Loucy (cell line): ENCODE data around the gene CHST10.

ENCODE experiments used
- H2AFZ ChIP-seq: fragments of 200-600 bp; sonication (generic); 2 replicates; pipeline ENCODE4 v1.6.0; 2016; ENCODE audit warnings: antibody characterized with exemption, mild to moderate bottlenecking, low read length, moderate library complexity
- H3F3A ChIP-seq: fragments of 200-600 bp; 2 replicates; pipeline ENCODE4 v1.6.0; 2016; ENCODE audit warnings: antibody characterized with exemption, low read depth, mild to moderate bottlenecking
- H3K27me3 ChIP-seq: fragments of 200-600 bp; sonication (generic); 2 replicates; pipeline ENCODE4 v1.6.1; 2014; ENCODE audit warnings: low read length, mild to moderate bottlenecking; ENCODE audit not compliant: insufficient read depth, poor library complexity, severe bottlenecking
- H3K36me3 ChIP-seq: fragments of 200-600 bp; sonication (generic); 2 replicates; pipeline ENCODE4 v1.6.1; 2016; ENCODE audit warnings: low read length; ENCODE audit not compliant: insufficient read depth
- H3K4me1 ChIP-seq: fragments of 200-600 bp; sonication (generic); 2 replicates; pipeline ENCODE4 v1.5.1; 2014; ENCODE audit warnings: low read length, mild to moderate bottlenecking; ENCODE audit not compliant: insufficient read depth, poor library complexity, severe bottlenecking
- H3K4me2 ChIP-seq: fragments of 200-600 bp; sonication (generic); 2 replicates; pipeline ENCODE4 v1.6.0; 2014; ENCODE audit warnings: antibody characterized with exemption, low read length, low read depth, mild to moderate bottlenecking; ENCODE audit not compliant: poor library complexity, severe bottlenecking
- H3K4me3 ChIP-seq: fragments of 200-600 bp; sonication (generic); 2 replicates; pipeline ENCODE4 v1.5.1; 2014; ENCODE audit warnings: low read length, mild to moderate bottlenecking, mixed read lengths; ENCODE audit not compliant: poor library complexity, severe bottlenecking
- H3K79me2 ChIP-seq: fragments of 200-600 bp; sonication (generic); 2 replicates; pipeline ENCODE4 v1.6.1; 2014; ENCODE audit warnings: low read length; ENCODE audit not compliant: insufficient read depth
- H3K9ac ChIP-seq: fragments of 200-600 bp; sonication (generic); 2 replicates; pipeline ENCODE4 v1.6.0; 2014; ENCODE audit warnings: mild to moderate bottlenecking, low read depth, low read length, moderate library complexity; ENCODE audit not compliant: poor library complexity, severe bottlenecking
- H3K9me2 ChIP-seq: fragments of 200-600 bp; sonication (generic); replicated peaks from 2 replicates; pipeline ENCODE4 v1.6.1; 2016; ENCODE audit warnings: low read depth, low read length, mixed read lengths
- H3K9me3 ChIP-seq: fragments of 200-600 bp; sonication (generic); 2 replicates; pipeline ENCODE4 v1.6.1; 2014; ENCODE audit warnings: mild to moderate bottlenecking, antibody characterized with exemption, low read length, low read depth; ENCODE audit not compliant: insufficient read depth
- H4K20me1 ChIP-seq: fragments of 200-600 bp; sonication (generic); 2 replicates; pipeline ENCODE4 v1.6.0; 2014; ENCODE audit warnings: antibody characterized with exemption, low read length, mild to moderate bottlenecking; ENCODE audit not compliant: insufficient read depth, poor library complexity, severe bottlenecking
- CTCF ChIP-seq: fragments of 200-600 bp; sonication (generic); conservative IDR thresholded peaks from 2 replicates; pipeline ENCODE4 v1.5.1; 2014; ENCODE audit warnings: mild to moderate bottlenecking, antibody characterized with exemption, low read length
- EZH2phosphoT487 ChIP-seq: fragments of 200-600 bp; IDR thresholded peaks from 2 replicates; pipeline ENCODE4 v1.6.1; 2018; ENCODE audit warnings: antibody characterized with exemption, mild to moderate bottlenecking, moderate library complexity, borderline replicate concordance

CHST10 gene

GRCh38 chr2:100427627-100428258 lies 10.3 kb upstream of the CHST10 start:
- Histone ChIP-seq H3K79me2 (no peaks in the 10 kb centered on the region), H3K4me3 (no peak overlapping the region), H3K36me3 (no peaks in the 10 kb centered on the region), H3K4me2 (no peak overlapping the region), H3K27me3 (no peaks in the 10 kb centered on the region), H3K9me3 (no peaks in the 10 kb centered on the region), H3K9me2 (no peaks in the 10 kb centered on the region), H3F3A (no peaks in the 10 kb centered on the region), H4K20me1 (no peaks in the 10 kb centered on the region), H3K9ac (no peak overlapping the region), H2AFZ (no peak overlapping the region), H3K4me1 (no peaks in the 10 kb centered on the region)
- TF ChIP-seq EZH2phosphoT487 (no peak), CTCF (peak; percentile 73)

- Histone ChIP-seq H3K27me3 (no peaks in the 10 kb centered on the region), H3K4me2 (no peak overlapping the region), H4K20me1 (no peaks in the 10 kb centered on the region), H3K9me3 (no peaks in the 10 kb centered on the region), H3K36me3 (no peaks in the 10 kb centered on the region), H3K79me2 (no peaks in the 10 kb centered on the region), H3K4me3 (no peak overlapping the region), H3K4me1 (no peaks in the 10 kb centered on the region), H3F3A (no peaks in the 10 kb centered on the region), H3K9me2 (no peaks in the 10 kb centered on the region), H2AFZ (no peak overlapping the region), H3K9ac (no peak overlapping the region)
- no peak for TF ChIP-seq CTCF
- TF ChIP-seq EZH2phosphoT487, result no peak
These were observed 9.6 kb upstream of the CHST10 start for GRCh38 chr2:100427111-100427510.

- H3K36me3 ChIP-seq, result no peaks in the 10 kb centered on the region
- no peaks in the 10 kb centered on the region for H3K27me3 ChIP-seq
- H3K4me1 ChIP-seq, result no peaks in the 10 kb centered on the region
- no peak overlapping the region for H3K4me3 ChIP-seq
- H3K9ac ChIP-seq, result no peak overlapping the region
- no peaks in the 10 kb centered on the region for H3K9me3 ChIP-seq
- no peak overlapping the region for H2AFZ ChIP-seq
- no peaks in the 10 kb centered on the region for H3K79me2 ChIP-seq
- H3F3A ChIP-seq, result no peaks in the 10 kb centered on the region
- no peak for TF ChIP-seq EZH2phosphoT487
- no peak for TF ChIP-seq CTCF
- H3K4me2 ChIP-seq, result no peak overlapping the region
- no peaks in the 10 kb centered on the region for H3K9me2 ChIP-seq
- no peaks in the 10 kb centered on the region for H4K20me1 ChIP-seq
These were observed 8.9 kb upstream of the CHST10 start for GRCh38 chr2:100426384-100426720.
